OCI-LY7 (cell line): Measurements from ENCODE around the gene HRAS. TPM values are rescaled to one million over a fixed set of nuclear protein-coding genes. Genes with fewer than 3 reads are reported as not detected.

Experiments used
- BruUV-seq: library from RNA; stranded (reverse); fragments of 400-500 nt; replicated peaks from 2 replicates; lab custom pipeline; 2021; lab: Mats Ljungman, UMichigan
- CTCF ChIA-PET: fragments of 300-600 bp; sonication (Branson Sonifier 250); formaldehyde crosslinking; loops from one replicate; lab custom pipeline; 2022; ENCODE audit warnings: antibody characterized with exemption; ENCODE audit not compliant: unreplicated experiment; lab: Charles Lee
- POLR2A ChIA-PET: fragments of 300-600 bp; sonication (Branson Sonifier 250); formaldehyde crosslinking; loops from one replicate; lab custom pipeline; 2022; ENCODE audit warnings: antibody characterized with exemption; lab: Charles Lee
- DNase-seq: peaks from one replicate; pipeline ENCODE4 v3.0.0-alpha.2; 2015; ENCODE audit warnings: low spot score
- H2AFZ ChIP-seq: fragments of 200-600 bp; sonication (generic), shearing (Covaris generic); 2 replicates; pipeline ENCODE4 v1.6.1; 2014; ENCODE audit warnings: mild to moderate bottlenecking, antibody characterized with exemption, low read length, moderate library complexity
- H3K27ac ChIP-seq: fragments of 200-600 bp; sonication (generic); 2 replicates; pipeline ENCODE4 v1.5.1; 2014; ENCODE audit warnings: mixed run types, low read depth, mild to moderate bottlenecking, moderate library complexity, low read length, inconsistent platforms; ENCODE audit not compliant: poor library complexity, severe bottlenecking
- H3K36me3 ChIP-seq: fragments of 200-600 bp; sonication (generic); 2 replicates; pipeline ENCODE4 v1.6.1; 2014; ENCODE audit warnings: mild to moderate bottlenecking, antibody characterized with exemption, low read length, moderate library complexity, mixed read lengths; ENCODE audit not compliant: insufficient read depth
- H3K4me1 ChIP-seq: fragments of 200-600 bp; sonication (generic); 2 replicates; pipeline ENCODE4 v1.5.1; 2014; ENCODE audit warnings: mild to moderate bottlenecking, low read length; ENCODE audit not compliant: insufficient read depth, poor library complexity, severe bottlenecking
- H3K4me2 ChIP-seq: fragments of 200-600 bp; sonication (generic); 2 replicates; pipeline ENCODE4 v1.6.1; 2014; ENCODE audit warnings: mild to moderate bottlenecking, low read length
- H3K4me3 ChIP-seq: fragments of 200-600 bp; sonication (generic); 2 replicates; pipeline ENCODE4 v1.5.1; 2014; ENCODE audit warnings: mild to moderate bottlenecking, low read depth, low read length; ENCODE audit not compliant: poor library complexity, severe bottlenecking
- H3K79me2 ChIP-seq: fragments of 200-600 bp; sonication (generic); 2 replicates; pipeline ENCODE4 v1.6.1; 2016; ENCODE audit warnings: low read depth, mild to moderate bottlenecking, low read length, moderate library complexity, mixed read lengths; ENCODE audit not compliant: insufficient read depth
- H3K9me2 ChIP-seq: fragments of 200-600 bp; sonication (generic); 2 replicates; pipeline ENCODE4 v1.6.1; 2016; ENCODE audit warnings: mild to moderate bottlenecking, low read length, mixed read lengths; ENCODE audit not compliant: insufficient read depth
- H3K9me3 ChIP-seq: fragments of 200-600 bp; sonication (generic); 2 replicates; pipeline ENCODE4 v1.6.1; 2014; ENCODE audit warnings: mild to moderate bottlenecking, mixed run types, low read length, mixed read lengths
- H4K20me1 ChIP-seq: fragments of 200-600 bp; sonication (generic); 2 replicates; pipeline ENCODE4 v1.6.1; 2014; ENCODE audit warnings: mild to moderate bottlenecking, antibody characterized with exemption, low read length, moderate library complexity, mixed read lengths; ENCODE audit not compliant: insufficient read depth
- EZH2phosphoT487 ChIP-seq: fragments of 200-600 bp; sonication (generic); IDR thresholded peaks from 2 replicates; pipeline ENCODE4 v1.6.1; 2018; ENCODE audit warnings: low read depth, borderline replicate concordance, mild to moderate bottlenecking, mixed run types, antibody characterized with exemption, low read length, moderate library complexity, mixed read lengths
- intact Hi-C: fragments of 100-400 bp; cut with micrococcal nuclease; formaldehyde crosslinking; loops from one replicate; pipeline ENCODE4 v1.10.0; 2022; ENCODE audit not compliant: unreplicated experiment
- total RNA-seq, 2 experiments: library from RNA; depleted of rRNA in 1 of 2; stranded (reverse); fragments of >200 nt in 1 of 2; shearing (Covaris generic) in 1 of 2; gene quantifications; 2 replicates each; pipeline ENCODE4 v1.2.3, GENCODE V29; 2014 to 2022
- TF ChIP-seq, protein P1 (sequence below): fragments of 200-600 bp; sonication (generic); conservative IDR thresholded peaks from 2 replicates; pipeline ENCODE4 v1.5.1; 2014; ENCODE audit warnings: mild to moderate bottlenecking, antibody characterized with exemption, low read length, moderate library complexity, mixed read lengths

HRAS gene
- total RNA-seq, 2 experiments from 2014 or later: 46.9 to 53.0 TPM

GRCh38 chr11:490186-490929 lies 45.0 kb downstream of the HRAS start:
- no peak for DNase-seq
- Histone ChIP-seq H2AFZ (no peak overlapping the region), H3K4me2 (no peak overlapping the region), H4K20me1 (no peaks in the 10 kb centered on the region), H3K36me3 (peaks cover 19% of the 10 kb centered on the region), H3K9me2 (no peaks in the 10 kb centered on the region), H3K4me1 (peaks cover 15% of the 10 kb centered on the region), H3K9me3 (no peaks in the 10 kb centered on the region), H3K27ac (no peak overlapping the region), H3K79me2 (no peaks in the 10 kb centered on the region), H3K4me3 (no peak overlapping the region)
- CTCF ChIA-PET: no interaction called here
- TF ChIP-seq, protein P1, sequence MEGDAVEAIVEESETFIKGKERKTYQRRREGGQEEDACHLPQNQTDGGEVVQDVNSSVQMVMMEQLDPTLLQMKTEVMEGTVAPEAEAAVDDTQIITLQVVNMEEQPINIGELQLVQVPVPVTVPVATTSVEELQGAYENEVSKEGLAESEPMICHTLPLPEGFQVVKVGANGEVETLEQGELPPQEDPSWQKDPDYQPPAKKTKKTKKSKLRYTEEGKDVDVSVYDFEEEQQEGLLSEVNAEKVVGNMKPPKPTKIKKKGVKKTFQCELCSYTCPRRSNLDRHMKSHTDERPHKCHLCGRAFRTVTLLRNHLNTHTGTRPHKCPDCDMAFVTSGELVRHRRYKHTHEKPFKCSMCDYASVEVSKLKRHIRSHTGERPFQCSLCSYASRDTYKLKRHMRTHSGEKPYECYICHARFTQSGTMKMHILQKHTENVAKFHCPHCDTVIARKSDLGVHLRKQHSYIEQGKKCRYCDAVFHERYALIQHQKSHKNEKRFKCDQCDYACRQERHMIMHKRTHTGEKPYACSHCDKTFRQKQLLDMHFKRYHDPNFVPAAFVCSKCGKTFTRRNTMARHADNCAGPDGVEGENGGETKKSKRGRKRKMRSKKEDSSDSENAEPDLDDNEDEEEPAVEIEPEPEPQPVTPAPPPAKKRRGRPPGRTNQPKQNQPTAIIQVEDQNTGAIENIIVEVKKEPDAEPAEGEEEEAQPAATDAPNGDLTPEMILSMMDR: no peak
- TF ChIP-seq EZH2phosphoT487: no peak
- no TSS peak for BruUV-seq
- POLR2A ChIA-PET: no interaction called here
- intact Hi-C loops: no loop called here

DNA sequence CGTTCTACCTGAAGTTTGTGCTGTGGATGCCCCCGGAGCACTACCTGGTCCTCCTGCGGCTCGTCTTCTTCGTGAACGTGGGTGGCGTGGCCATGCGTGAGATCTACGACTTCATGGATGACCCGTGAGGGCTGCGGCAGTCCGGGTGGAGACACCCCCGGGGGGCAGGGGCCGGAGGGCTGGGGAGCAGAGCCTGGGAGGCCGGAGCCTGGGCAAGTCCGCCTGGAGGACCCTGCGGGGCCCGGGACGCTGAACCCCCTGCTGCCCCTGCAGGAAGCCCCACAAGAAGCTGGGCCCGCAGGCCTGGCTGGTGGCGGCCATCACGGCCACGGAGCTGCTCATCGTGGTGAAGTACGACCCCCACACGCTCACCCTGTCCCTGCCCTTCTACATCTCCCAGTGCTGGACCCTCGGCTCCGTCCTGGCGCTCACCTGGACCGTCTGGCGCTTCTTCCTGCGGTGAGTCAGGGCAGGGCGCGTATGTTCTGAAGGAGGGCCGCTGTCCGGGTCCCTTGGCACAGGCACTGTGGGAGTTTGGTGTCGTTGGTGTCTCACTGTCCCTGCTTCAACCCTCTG lies 45.7 kb downstream of the HRAS start:
- CTCF ChIA-PET: no interaction called here
- no peak overlapping the region for H3K27ac ChIP-seq
- no peak overlapping the region for H3K4me3 ChIP-seq
- H3K4me2 ChIP-seq: no peak overlapping the region
- no peaks in the 10 kb centered on the region for H3K9me2 ChIP-seq
- no peak for DNase-seq
- H4K20me1 ChIP-seq: no peaks in the 10 kb centered on the region
- H3K36me3 ChIP-seq: peaks cover 13% of the 10 kb centered on the region
- intact Hi-C loops: no loop called here
- H3K9me3 ChIP-seq: no peaks in the 10 kb centered on the region
- POLR2A ChIA-PET: no interaction called here
- peaks cover 15% of the 10 kb centered on the region for H3K4me1 ChIP-seq
- no peak for TF ChIP-seq EZH2phosphoT487
- TF ChIP-seq, protein P1: no peak
- no peaks in the 10 kb centered on the region for H3K79me2 ChIP-seq
- no peak overlapping the region for H2AFZ ChIP-seq
- no TSS peak for BruUV-seq

DNA sequence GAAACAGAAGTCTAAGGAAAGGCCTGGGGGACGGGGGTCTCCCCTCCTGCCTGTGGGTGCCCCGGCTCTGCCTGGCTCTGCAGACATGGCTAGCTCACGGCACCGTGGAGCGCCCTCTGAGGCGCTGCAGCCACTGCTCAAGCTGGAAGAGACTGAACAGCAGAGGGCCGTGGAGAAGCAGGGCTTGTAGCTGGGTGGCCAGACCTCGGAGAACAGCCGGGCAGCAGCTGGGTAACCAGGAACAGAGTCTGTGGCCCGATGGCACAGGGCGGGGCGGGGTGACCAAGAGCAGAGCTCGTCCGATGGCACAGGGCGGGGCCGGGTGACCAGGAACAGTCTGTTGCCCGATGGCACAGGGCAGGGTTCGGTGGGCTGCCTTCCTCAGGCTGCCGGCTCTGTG lies 46.4 kb downstream of the HRAS start:
- Histone ChIP-seq H3K4me3 (no peak overlapping the region), H3K9me3 (no peaks in the 10 kb centered on the region), H3K36me3 (peaks cover 6% of the 10 kb centered on the region), H4K20me1 (no peaks in the 10 kb centered on the region), H3K9me2 (no peaks in the 10 kb centered on the region), H3K27ac (no peak overlapping the region), H3K4me1 (peaks cover 15% of the 10 kb centered on the region), H3K4me2 (no peak overlapping the region), H3K79me2 (no peaks in the 10 kb centered on the region), H2AFZ (no peak overlapping the region)
- CTCF ChIA-PET: no interaction called here
- intact Hi-C loops: no loop called here
- POLR2A ChIA-PET: no interaction called here
- no peak for DNase-seq
- TF ChIP-seq, protein P1: no peak
- no peak for TF ChIP-seq EZH2phosphoT487
- BruUV-seq: no TSS peak
